ENCODE data around the gene MED1.
"Not testable (repeated sequence)": the region's sequence is repeated elsewhere in the genome, so short reads cannot be mapped to it uniquely, and the experiment has no call there.

MED1 gene

GRCh38 chr17:39450847-39451581 is at the start of gene MED1:
Gene MED1, minus strand, starts transcription at chr17:39451263. Its CDS starts 201 bp downstream, at chr17:39451062.
- DNase-seq = peak; percentile 92

GRCh38 chr17:39496921-39497320 is 45.9 kb upstream of the MED1 start:
- not testable (repeated sequence) for DNase-seq

- DNase-seq = no peak
These were observed 36.9 kb upstream of the MED1 start for GRCh38 chr17:39487946-39488345.

GRCh38 chr17:39487490-39487889 is 36.4 kb upstream of the MED1 start:
- DNase-seq = not testable (repeated sequence)

GRCh38 chr17:39486242-39486641 is 35.2 kb upstream of the MED1 start:
- no peak for DNase-seq

- DNase-seq = no peak
These were observed 34.5 kb upstream of the MED1 start for GRCh38 chr17:39485555-39485954.

GRCh38 chr17:39484178-39484577 is 33.1 kb upstream of the MED1 start:
- DNase-seq = no peak

- no peak for DNase-seq
These were observed 32.4 kb upstream of the MED1 start for GRCh38 chr17:39483506-39483905.

GRCh38 chr17:39479631-39480030 is 28.6 kb upstream of the MED1 start:
- DNase-seq = not testable (repeated sequence)

GRCh38 chr17:39473310-39473709 is 22.2 kb upstream of the MED1 start:
- no peak for DNase-seq

- DNase-seq = not testable (repeated sequence)
These were observed 17.5 kb upstream of the MED1 start for GRCh38 chr17:39468610-39469009.

- DNase-seq = not testable (repeated sequence)
These were observed 13.6 kb upstream of the MED1 start for GRCh38 chr17:39464639-39465181.

GRCh38 chr17:39462631-39463375 is 11.7 kb upstream of the MED1 start:
- peak; percentile 59 for DNase-seq

- no peak for DNase-seq
These were observed 11.0 kb upstream of the MED1 start for GRCh38 chr17:39461926-39462569.

GRCh38 chr17:39461113-39461925 is 10.3 kb upstream of the MED1 start, which contains the start of gene CDK12:
Gene CDK12, plus strand, starts transcription at chr17:39461486. Its CDS starts 586 bp downstream, at chr17:39462072.
- DNase-seq = peak; percentile 97

- no peak for DNase-seq
These were observed 4.9 kb upstream of the MED1 start for GRCh38 chr17:39455919-39456318.

- DNase-seq = no peak
These were observed 1.0 kb downstream of the MED1 start for GRCh38 chr17:39450051-39450450.

- DNase-seq = no peak
These were observed 3.5 kb downstream of the MED1 start for GRCh38 chr17:39447561-39447960.

GRCh38 chr17:39443326-39443725 is 7.7 kb downstream of the MED1 start:
- DNase-seq = no peak

- not testable (repeated sequence) for DNase-seq
These were observed 11.2 kb downstream of the MED1 start for GRCh38 chr17:39439868-39440267.

- DNase-seq = no peak
These were observed 21.5 kb downstream of the MED1 start for GRCh38 chr17:39429600-39429999.

GRCh38 chr17:39416141-39416540 is 34.9 kb downstream of the MED1 start:
- no peak for DNase-seq
